H7 (cell line): ENCODE results near the gene TMEM212. TPM values are rescaled to one million over a fixed set of nuclear protein-coding genes. Genes with fewer than 3 reads are reported as not detected.

Experiments used
- DNase-seq: peaks from one replicate; pipeline ENCODE4 v3.0.0; 2012
- H3K27me3 ChIP-seq: 2 replicates; pipeline ENCODE4 v1.6.0; 2011; ENCODE audit warnings: mild to moderate bottlenecking, low read length; ENCODE audit not compliant: control insufficient read depth, insufficient read depth
- H3K36me3 ChIP-seq: replicated peaks from 2 replicates; pipeline ENCODE4 v1.5.1; 2011; ENCODE audit warnings: low read length; ENCODE audit not compliant: control insufficient read depth, insufficient read depth
- H3K4me3 ChIP-seq: 2 replicates; pipeline ENCODE4 v1.5.1; 2011; ENCODE audit warnings: low read depth, mild to moderate bottlenecking, control low read depth, low read length, moderate library complexity; ENCODE audit not compliant: insufficient read depth
- total RNA-seq: library from RNA; depleted of rRNA; stranded (reverse); fragments of >200 nt; shearing (Covaris generic); gene quantifications from 2 replicates; pipeline ENCODE4 v1.2.3, GENCODE V29; 2014

TMEM212 gene
- total RNA-seq, 1 experiment from 2014 or later, result not detected

GRCh38 chr3:171835613-171836012 lies 7.5 kb upstream of the TMEM212 start:
- H3K27me3 ChIP-seq, result no peaks in the 10 kb centered on the region
- no peaks in the 10 kb centered on the region for H3K36me3 ChIP-seq
- DNase-seq, result no peak
- H3K4me3 ChIP-seq, result no peak overlapping the region

DNA sequence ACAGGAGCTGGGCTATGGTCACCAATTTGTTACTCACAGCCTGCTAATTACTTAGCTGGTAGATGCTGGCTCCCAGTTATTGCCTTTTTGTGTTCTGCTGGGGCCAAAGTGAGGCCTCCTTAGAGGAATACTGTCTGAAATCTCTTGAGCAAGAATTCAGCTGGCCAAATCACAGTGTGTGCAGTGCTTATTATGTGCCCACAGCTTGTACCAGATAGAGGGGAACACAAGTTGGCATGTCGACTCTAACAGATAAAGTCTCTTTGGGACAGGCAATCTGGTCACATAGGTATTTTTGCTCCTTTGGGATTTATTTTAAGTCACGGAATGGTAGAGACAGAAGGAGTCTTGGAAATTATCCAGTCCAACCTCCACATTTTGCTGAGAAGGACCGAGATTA lies 6.3 kb upstream of the TMEM212 start:
- Histone ChIP-seq H3K4me3 (no peak overlapping the region), H3K36me3 (no peaks in the 10 kb centered on the region), H3K27me3 (no peaks in the 10 kb centered on the region)
- DNase-seq, result no peak

DNA sequence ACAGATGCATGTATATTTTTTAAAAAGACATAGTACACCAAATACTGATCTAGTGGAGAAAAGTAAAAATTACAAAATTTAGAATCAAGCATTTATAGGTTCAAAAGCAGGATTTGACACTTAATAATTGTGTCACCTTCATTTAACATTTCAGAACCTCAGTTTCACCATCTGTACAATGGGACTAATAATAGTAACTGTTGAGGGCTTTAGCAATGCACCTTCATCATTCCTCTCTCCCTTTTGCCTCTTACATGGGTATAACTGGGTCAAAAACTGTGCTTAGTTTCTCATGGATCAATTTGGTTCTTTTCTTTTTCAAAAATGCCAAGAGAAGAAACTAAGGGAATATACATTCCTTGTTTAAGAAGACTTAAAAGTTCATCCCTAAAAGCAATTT lies 5.5 kb upstream of the TMEM212 start:
- no peaks in the 10 kb centered on the region for H3K27me3 ChIP-seq
- no peak for DNase-seq
- no peaks in the 10 kb centered on the region for H3K36me3 ChIP-seq
- no peak overlapping the region for H3K4me3 ChIP-seq

GRCh38 chr3:171838218-171838720 lies 4.9 kb upstream of the TMEM212 start:
- no peak overlapping the region for H3K4me3 ChIP-seq
- no peak for DNase-seq
- H3K27me3 ChIP-seq, result no peaks in the 10 kb centered on the region
- no peaks in the 10 kb centered on the region for H3K36me3 ChIP-seq

GRCh38 chr3:171839270-171839669 lies 3.9 kb upstream of the TMEM212 start:
- H3K27me3 ChIP-seq, result no peaks in the 10 kb centered on the region
- no peaks in the 10 kb centered on the region for H3K36me3 ChIP-seq
- H3K4me3 ChIP-seq, result no peak overlapping the region
- DNase-seq, result no peak

DNA sequence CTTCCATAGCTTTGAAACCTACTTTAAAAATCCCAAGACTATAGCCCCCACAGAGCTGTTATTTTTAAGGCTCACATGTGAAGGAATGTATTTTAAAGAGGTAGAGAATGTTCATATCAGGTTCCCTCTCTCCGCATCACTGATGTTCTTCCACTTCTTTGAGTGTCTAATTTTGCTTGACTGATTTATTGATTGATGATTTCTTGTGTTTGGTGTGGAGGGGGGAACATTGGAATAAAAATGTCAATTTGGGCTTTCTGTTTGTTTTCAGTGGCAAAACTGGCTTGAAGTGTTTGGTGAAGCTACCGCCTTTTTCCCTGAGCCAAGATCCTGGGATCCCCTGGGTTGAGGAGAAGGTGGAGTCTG lies 2.7 kb upstream of the TMEM212 start:
- Histone ChIP-seq H3K4me3 (no peak overlapping the region), H3K27me3 (no peaks in the 10 kb centered on the region), H3K36me3 (no peaks in the 10 kb centered on the region)
- DNase-seq, result no peak

DNA sequence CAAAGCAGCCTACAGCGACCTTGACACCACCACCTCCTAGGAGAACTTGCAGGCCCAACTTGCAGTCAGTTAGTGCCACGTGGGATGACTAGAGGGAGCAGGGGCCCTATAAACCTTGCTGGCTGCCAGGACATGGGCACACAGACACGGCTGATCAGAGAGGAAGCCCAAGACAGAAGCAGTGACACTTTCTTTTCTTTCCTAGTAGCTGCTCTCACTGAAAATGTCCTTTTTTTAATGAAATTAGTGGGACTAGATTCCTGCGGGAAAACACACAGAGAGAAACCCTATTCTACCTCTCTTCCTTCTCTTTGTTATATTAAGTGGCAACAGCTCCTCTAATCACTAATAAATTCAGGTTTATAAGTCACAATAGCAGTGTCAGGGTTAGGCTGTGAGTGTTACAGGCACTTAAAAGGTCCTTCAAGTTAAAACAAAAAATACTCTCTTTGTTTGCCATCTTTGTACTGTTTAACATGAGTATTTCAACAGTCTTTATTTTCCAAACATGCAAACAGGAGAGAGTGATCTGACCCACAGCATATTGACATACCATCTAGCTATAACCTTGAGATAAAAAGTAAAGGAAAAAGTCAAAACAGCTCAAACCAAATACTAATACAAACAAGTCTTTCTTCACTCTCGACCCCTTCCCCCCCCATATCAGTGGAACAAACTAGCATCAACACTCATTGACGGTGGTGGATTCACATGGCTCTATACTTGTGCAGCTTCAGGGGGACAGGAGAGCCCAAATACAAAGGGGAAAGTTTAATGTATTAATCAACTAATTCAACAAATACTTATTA lies 2.1 kb upstream of the TMEM212 start:
- no peak overlapping the region for H3K4me3 ChIP-seq
- no peak for DNase-seq
- H3K27me3 ChIP-seq, result no peaks in the 10 kb centered on the region
- no peaks in the 10 kb centered on the region for H3K36me3 ChIP-seq

DNA sequence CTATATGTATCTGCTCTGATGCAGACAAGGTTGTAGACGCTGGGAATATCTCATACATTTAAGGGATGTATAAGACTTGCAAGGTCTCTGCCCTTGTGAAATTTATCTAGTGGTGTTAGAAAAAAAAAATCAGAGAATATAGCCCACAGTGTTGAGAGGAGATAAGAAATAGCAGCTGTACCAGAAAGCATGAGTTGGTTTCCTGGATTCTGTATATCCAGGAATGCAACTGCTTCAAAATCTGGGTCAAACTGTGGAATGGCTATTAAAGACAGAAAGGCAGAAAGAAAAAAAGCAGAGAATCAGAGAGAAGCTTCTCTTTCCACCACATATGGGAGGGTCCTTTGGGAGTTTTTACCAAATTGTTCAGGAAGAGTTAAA lies 1.5 kb upstream of the TMEM212 start:
- H3K4me3 ChIP-seq, result no peak overlapping the region
- no peaks in the 10 kb centered on the region for H3K27me3 ChIP-seq
- no peaks in the 10 kb centered on the region for H3K36me3 ChIP-seq
- no peak for DNase-seq

GRCh38 chr3:171844873-171845272 lies 1.7 kb downstream of the TMEM212 start:
- no peaks in the 10 kb centered on the region for H3K27me3 ChIP-seq
- DNase-seq, result no peak
- no peaks in the 10 kb centered on the region for H3K36me3 ChIP-seq
- H3K4me3 ChIP-seq, result no peak overlapping the region

- H3K4me3 ChIP-seq, result no peak overlapping the region
- H3K36me3 ChIP-seq, result no peaks in the 10 kb centered on the region
- no peaks in the 10 kb centered on the region for H3K27me3 ChIP-seq
- no peak for DNase-seq
Measured at GRCh38 chr3:171845481-171846284, 2.5 kb downstream of the TMEM212 start.

DNA sequence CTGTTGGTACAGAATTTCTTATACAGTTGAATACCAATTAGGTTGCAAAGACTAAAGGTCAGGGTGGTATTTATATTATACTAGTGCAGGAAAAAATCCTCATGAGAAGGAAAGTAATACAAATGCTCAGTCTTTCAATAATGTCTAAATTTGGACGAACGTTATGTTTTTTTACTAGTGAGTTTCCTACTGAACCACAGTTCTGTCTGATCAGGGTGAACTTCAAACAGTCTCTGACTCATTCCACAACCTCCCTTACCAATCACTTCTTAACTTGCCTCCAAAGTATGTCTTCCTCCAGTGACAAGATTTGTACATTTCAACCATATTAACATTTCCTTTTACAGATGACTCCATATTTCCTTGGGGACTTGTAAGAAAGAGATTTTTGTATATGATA lies 3.4 kb downstream of the TMEM212 start:
- no peaks in the 10 kb centered on the region for H3K27me3 ChIP-seq
- no peak for DNase-seq
- no peak overlapping the region for H3K4me3 ChIP-seq
- H3K36me3 ChIP-seq, result no peaks in the 10 kb centered on the region

GRCh38 chr3:171847133-171847532 lies 4.0 kb downstream of the TMEM212 start:
- H3K4me3 ChIP-seq, result no peak overlapping the region
- DNase-seq, result no peak
- no peaks in the 10 kb centered on the region for H3K36me3 ChIP-seq
- no peaks in the 10 kb centered on the region for H3K27me3 ChIP-seq

DNA sequence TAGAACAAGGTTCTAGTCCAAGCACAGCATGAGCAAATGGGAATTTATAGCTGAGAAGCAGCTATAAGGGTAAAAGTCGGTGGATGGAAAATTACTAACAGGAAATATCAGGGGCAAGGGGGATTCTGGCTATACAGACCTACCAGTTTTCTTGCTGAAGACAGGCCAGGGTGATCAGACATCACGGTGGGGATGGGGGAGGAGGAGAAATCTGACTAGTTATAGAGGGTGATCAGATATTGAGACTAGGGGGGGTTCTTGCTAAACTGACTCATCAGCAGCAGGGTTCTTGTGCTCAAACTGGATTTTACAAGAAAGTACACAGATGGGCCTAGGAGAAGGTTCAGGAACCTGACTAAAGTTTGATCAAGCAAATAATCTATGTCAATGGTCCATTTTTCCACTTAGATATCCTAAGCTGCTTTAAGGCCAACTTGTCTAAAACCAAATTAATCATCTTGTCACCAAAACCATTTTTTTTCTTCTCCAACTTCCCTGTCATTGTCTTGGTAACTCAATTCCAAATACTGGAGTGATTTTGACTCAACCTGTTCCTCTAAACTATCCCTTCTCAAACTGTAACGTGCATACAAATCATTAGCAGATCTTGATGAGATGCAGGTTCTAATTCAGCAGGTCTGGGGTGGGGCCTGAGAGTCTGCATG lies 4.6 kb downstream of the TMEM212 start:
- Histone ChIP-seq H3K27me3 (no peaks in the 10 kb centered on the region), H3K4me3 (no peak overlapping the region), H3K36me3 (no peaks in the 10 kb centered on the region)
- no peak for DNase-seq

DNA sequence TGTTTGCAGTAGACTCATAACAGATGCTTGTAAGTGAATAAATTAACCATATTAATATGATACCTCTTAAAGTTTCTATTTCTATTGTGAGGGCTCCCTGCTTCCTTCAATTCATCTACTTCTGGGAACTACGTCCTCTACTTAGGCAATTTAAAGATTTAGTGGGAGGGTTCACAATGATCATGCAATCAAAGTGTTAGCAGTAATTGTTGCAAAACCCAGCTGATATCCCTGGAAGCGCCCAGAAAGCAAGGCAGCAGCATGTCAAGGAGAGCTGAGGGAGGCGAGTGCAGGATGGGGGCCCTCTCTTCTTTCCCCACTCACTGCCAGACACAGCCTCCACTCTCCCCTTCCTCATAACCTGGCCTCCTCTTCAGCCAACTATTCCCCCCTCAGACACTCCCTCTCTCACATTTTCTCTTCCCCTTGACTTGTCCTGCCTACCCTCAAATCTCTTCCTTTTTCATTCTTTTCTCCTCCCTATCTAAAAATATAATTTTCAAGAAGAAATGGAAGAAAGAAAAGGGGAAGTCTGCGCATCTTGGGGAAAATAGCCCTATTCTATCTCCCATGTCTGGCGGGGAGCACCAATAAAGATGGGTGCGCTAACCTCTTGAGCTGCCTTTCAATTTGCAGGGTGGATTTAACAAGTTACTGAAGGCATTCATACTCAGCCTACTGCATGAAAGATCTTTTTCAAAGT lies 6.6 kb downstream of the TMEM212 start:
- no peaks in the 10 kb centered on the region for H3K36me3 ChIP-seq
- H3K27me3 ChIP-seq, result no peaks in the 10 kb centered on the region
- DNase-seq, result no peak
- no peak overlapping the region for H3K4me3 ChIP-seq
